ENCODE data around the gene ADAMTS3. TPM values are rescaled to one million over a fixed set of nuclear protein-coding genes. Genes with fewer than 3 reads are reported as not detected.

ADAMTS3 gene
- total RNA-seq, 1 donor from 2014 or later = 1.1 TPM

DNA sequence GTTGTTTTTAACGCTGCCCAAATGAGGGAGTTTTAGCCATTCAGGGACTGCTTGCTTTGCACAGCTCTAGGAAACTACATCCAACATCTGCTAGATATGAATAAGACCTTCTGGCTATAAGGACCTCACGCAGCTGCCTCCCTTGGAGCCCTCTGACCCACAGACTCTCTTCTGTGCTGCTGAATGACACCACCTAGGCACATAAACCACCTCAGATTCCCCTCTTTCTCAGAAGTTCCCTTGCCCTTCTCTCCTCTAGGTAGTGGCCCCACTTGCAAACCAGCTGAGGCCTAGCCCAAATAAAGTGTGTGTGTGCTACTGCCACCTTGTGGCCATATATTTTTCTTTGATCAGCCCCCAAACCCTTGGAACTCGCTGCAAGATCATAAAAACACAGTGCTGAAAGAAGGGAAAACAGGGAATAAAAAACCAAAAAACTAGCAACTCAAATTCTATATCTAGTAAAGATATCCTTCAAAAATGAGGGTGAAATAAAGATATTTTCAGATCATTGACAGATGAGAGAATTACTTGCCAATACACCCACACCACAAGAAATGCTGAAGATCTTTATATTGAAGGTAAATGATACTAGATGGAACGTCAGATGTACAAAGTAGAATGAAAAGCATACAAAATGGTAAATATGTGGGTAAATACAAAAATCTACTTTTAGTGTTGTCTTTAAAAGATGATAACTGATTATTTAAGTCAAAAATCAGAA lies 265.9 kb downstream of the ADAMTS3 start:
- Histone ChIP-seq H3K27me3 (ENCODE audit: low read depth) (no peaks in the 10 kb centered on the region), H3K36me3 (no peaks in the 10 kb centered on the region), H3K4me3 (no peak overlapping the region), H3K9me3 (no peaks in the 10 kb centered on the region), H3K27ac (no peak overlapping the region), H3K4me1 (no peaks in the 10 kb centered on the region)
- DNase-seq (no peak), ATAC-seq (peak; percentile 71 to 75)
- intact Hi-C loops (cut with DNase I) = no loop called here
- TF ChIP-seq, protein P1, sequence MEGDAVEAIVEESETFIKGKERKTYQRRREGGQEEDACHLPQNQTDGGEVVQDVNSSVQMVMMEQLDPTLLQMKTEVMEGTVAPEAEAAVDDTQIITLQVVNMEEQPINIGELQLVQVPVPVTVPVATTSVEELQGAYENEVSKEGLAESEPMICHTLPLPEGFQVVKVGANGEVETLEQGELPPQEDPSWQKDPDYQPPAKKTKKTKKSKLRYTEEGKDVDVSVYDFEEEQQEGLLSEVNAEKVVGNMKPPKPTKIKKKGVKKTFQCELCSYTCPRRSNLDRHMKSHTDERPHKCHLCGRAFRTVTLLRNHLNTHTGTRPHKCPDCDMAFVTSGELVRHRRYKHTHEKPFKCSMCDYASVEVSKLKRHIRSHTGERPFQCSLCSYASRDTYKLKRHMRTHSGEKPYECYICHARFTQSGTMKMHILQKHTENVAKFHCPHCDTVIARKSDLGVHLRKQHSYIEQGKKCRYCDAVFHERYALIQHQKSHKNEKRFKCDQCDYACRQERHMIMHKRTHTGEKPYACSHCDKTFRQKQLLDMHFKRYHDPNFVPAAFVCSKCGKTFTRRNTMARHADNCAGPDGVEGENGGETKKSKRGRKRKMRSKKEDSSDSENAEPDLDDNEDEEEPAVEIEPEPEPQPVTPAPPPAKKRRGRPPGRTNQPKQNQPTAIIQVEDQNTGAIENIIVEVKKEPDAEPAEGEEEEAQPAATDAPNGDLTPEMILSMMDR (IDR thresholded peaks at IDR 0.05) = peak; percentile 66

DNA sequence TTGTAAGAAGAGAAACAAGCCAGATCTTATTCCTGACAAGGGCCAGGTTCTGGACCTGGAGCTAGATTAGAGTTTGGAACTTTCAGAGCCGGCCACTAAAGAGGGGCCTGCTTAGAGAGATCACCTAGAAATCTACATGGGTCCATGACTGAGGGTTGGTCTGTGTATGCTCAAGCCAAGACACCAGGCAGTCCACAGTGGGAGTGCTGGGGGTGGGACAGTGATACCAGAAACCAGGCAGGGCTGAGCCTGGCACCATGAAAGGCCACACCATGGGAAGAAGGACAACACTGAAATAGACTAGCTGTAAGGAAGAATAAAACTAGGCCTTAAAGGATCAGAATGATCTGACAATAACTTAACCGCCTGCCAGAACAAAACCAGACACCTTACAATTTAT lies 267.3 kb downstream of the ADAMTS3 start:
- intact Hi-C loops (cut with DNase I) = no loop called here
- no peaks in the 10 kb centered on the region for H3K27me3 ChIP-seq (ENCODE audit: low read depth)
- ATAC-seq = no peak
- DNase-seq = no peak
- H3K9me3 ChIP-seq = no peaks in the 10 kb centered on the region
- H3K27ac ChIP-seq = no peak overlapping the region
- TF ChIP-seq, protein P1 (IDR thresholded peaks at IDR 0.05) = no peak
- H3K4me3 ChIP-seq = no peak overlapping the region
- H3K4me1 ChIP-seq = no peaks in the 10 kb centered on the region
- H3K36me3 ChIP-seq = no peaks in the 10 kb centered on the region

DNA sequence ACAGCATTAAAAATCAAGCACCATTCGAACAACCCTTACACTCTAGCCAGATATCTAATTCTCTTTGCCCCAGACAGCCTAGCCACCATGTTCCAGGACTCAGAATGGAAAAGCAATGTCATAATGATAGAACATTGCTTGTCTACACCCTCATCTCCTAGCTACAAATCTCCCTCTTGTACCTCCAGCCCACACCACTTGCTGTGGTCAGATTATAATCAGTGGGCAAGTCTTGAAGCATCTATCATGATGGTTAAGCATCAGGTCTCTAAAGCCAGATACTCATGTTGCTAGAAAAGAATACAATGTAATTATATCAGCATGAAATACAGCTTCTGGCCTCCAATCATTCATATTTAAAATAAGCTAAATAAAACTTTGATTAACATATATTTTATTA lies 268.9 kb downstream of the ADAMTS3 start:
- no peak for DNase-seq
- H3K9me3 ChIP-seq = no peaks in the 10 kb centered on the region
- no peak overlapping the region for H3K27ac ChIP-seq
- no peaks in the 10 kb centered on the region for H3K36me3 ChIP-seq
- no peaks in the 10 kb centered on the region for H3K4me1 ChIP-seq
- TF ChIP-seq, protein P1 (IDR thresholded peaks at IDR 0.05) = no peak
- H3K4me3 ChIP-seq = no peak overlapping the region
- intact Hi-C loops (cut with DNase I) = no loop called here
- H3K27me3 ChIP-seq (ENCODE audit: low read depth) = no peaks in the 10 kb centered on the region
- no peak for ATAC-seq

DNA sequence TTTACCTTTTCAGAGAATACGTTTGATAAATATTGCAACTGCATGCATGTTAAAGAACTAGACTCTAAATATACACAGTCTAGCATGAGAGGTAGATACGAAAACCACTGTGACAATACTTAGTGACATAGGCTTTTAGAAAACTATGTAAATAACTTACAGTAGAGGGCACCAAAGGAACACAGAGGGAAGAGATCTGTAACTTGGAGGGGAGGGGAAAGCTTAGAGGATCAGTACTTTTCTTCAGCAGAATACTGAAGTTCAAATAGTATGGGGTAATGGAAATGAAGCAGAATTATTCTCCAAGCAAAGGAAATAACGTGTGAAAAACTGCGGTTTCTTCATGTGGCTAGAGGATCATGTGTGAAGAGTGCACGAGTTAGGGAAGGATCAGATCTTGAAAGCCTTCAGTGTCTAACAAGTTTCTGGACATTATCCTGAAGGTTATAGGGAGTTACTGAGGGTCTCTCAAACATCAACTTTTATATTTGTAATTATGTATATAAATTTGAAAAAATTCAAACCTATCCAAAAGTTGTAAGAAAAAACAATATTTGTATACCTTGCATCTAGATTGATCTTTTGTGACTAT lies 273.0 kb downstream of the ADAMTS3 start:
- intact Hi-C loops (cut with DNase I) = no loop called here
- DNase-seq (no peak), ATAC-seq (peak; percentile 57 to 83)
- no peaks in the 10 kb centered on the region for H3K27me3 ChIP-seq (ENCODE audit: low read depth)
- H3K9me3 ChIP-seq = no peaks in the 10 kb centered on the region
- no peaks in the 10 kb centered on the region for H3K36me3 ChIP-seq
- H3K4me3 ChIP-seq = no peak overlapping the region
- H3K27ac ChIP-seq = no peak overlapping the region
- TF ChIP-seq, protein P1 (IDR thresholded peaks at IDR 0.05) = peak; percentile 51
- no peaks in the 10 kb centered on the region for H3K4me1 ChIP-seq

DNA sequence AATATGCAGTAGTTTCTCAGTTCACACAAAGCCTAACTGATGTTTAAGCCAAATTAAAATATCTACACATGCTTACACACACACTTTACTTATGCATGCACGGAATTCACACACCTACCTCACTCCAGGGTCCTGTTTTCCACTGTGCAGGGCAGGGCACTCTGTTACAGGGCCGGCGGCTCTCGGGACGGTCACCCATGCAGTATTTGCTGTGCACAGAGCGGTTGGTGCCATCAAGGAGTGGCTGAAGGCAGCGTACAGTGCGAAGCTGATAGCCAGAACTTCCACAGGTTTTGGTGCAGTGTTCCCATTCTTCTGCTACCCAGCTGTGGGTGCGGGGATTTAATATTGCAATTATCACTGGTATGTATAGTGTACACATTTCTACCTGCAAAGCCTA lies 278.3 kb downstream of the ADAMTS3 start:
- H3K4me3 ChIP-seq = no peak overlapping the region
- intact Hi-C loops (cut with DNase I) = no loop called here
- no peak for ATAC-seq
- no peak for DNase-seq
- no peaks in the 10 kb centered on the region for H3K36me3 ChIP-seq
- H3K4me1 ChIP-seq = no peaks in the 10 kb centered on the region
- no peaks in the 10 kb centered on the region for H3K27me3 ChIP-seq (ENCODE audit: low read depth)
- H3K9me3 ChIP-seq = no peaks in the 10 kb centered on the region
- TF ChIP-seq, protein P1 (IDR thresholded peaks at IDR 0.05) = no peak
- no peak overlapping the region for H3K27ac ChIP-seq
